Keratinocyte (primary cell): ENCODE data around the gene MED14. TPM values are rescaled to one million over a fixed set of nuclear protein-coding genes. Genes with fewer than 3 reads are reported as not detected.
"Not testable (repeated sequence)": the region's sequence is repeated elsewhere in the genome, so short reads cannot be mapped to it uniquely, and the experiment has no call there.

Experiments used
- DNase-seq: peaks from one replicate; pipeline ENCODE4 v3.0.0-alpha.2; 2011; ENCODE audit warnings: low read depth, missing footprints, low spot score
- FAIRE-seq: peaks from 2 replicates; lab custom pipeline; 2011; peaks lifted over from hg19 to GRCh38; lab: Jason Lieb, UNC
- H2AFZ ChIP-seq: 2 replicates; pipeline ENCODE4 v1.6.0; 2012; ENCODE audit warnings: low read length, control low read depth, inconsistent platforms; ENCODE audit not compliant: control insufficient read depth
- H3K27ac ChIP-seq: 2 replicates; pipeline ENCODE4 v1.5.1; 2011; ENCODE audit warnings: low read length; ENCODE audit not compliant: control insufficient read depth, insufficient read depth
- H3K27me3 ChIP-seq: 3 replicates; pipeline ENCODE4 v1.6.0; 2011; ENCODE audit warnings: low read length; ENCODE audit not compliant: control insufficient read depth, insufficient read depth; ENCODE audit errors: extremely low read depth
- H3K36me3 ChIP-seq, 2 experiments: 2 replicates in 1 of 2; 3 replicates in 1 of 2; pipeline ENCODE4 v1.5.1; 2011; ENCODE audit warnings: low read length in 2 of 2, mild to moderate bottlenecking in 1 of 2; ENCODE audit not compliant: control insufficient read depth in 2 of 2, insufficient read depth in 2 of 2; ENCODE audit errors: extremely low read depth in 1 of 2
- H3K4me1 ChIP-seq: 3 replicates; pipeline ENCODE4 v1.5.1; 2011; ENCODE audit warnings: low read length; ENCODE audit not compliant: control insufficient read depth, insufficient read depth; ENCODE audit errors: extremely low read depth
- H3K4me2 ChIP-seq: 3 replicates; pipeline ENCODE4 v1.6.0; 2011; ENCODE audit warnings: low read depth, low read length; ENCODE audit not compliant: control insufficient read depth, insufficient read depth; ENCODE audit errors: extremely low read depth
- H3K4me3 ChIP-seq, 3 experiments: fragments of 200-600 bp in 1 of 3; sonication (generic) in 1 of 3; 2 replicates in 2 of 3; 3 replicates in 1 of 3; pipeline ENCODE4 v1.5.1; 2011 to 2016; ENCODE audit warnings: low read length in 3 of 3, mild to moderate bottlenecking in 3 of 3, control low read depth in 2 of 3, inconsistent platforms in 1 of 3, low read depth in 1 of 3, mixed read lengths in 1 of 3, mixed run types in 1 of 3, moderate library complexity in 1 of 3; ENCODE audit not compliant: control insufficient read depth in 2 of 3, insufficient read depth in 2 of 3; ENCODE audit errors: extremely low read depth in 1 of 3
- H3K79me2 ChIP-seq: 2 replicates; pipeline ENCODE4 v1.6.0; 2012; ENCODE audit warnings: low read length; ENCODE audit not compliant: control insufficient read depth, insufficient read depth
- H3K9ac ChIP-seq: 3 replicates; pipeline ENCODE4 v1.6.0; 2011; ENCODE audit warnings: low read length; ENCODE audit not compliant: control insufficient read depth, insufficient read depth; ENCODE audit errors: extremely low read depth
- H3K9me1 ChIP-seq: 3 replicates; pipeline ENCODE4 v1.6.0; 2011; ENCODE audit warnings: low read length; ENCODE audit not compliant: control insufficient read depth, insufficient read depth; ENCODE audit errors: extremely low read depth
- H3K9me3 ChIP-seq: 2 replicates; pipeline ENCODE4 v1.5.1; 2012; ENCODE audit warnings: low read depth, low read length; ENCODE audit not compliant: control insufficient read depth
- H4K20me1 ChIP-seq: 3 replicates; pipeline ENCODE4 v1.6.0; 2011; ENCODE audit warnings: low read length; ENCODE audit not compliant: control insufficient read depth, insufficient read depth; ENCODE audit errors: extremely low read depth
- CTCF ChIP-seq, 3 experiments: IDR thresholded peaks in 1 of 3; conservative IDR thresholded peaks in 1 of 3; optimal IDR thresholded peaks in 1 of 3; 2 replicates in 2 of 3; 3 replicates in 1 of 3; pipeline versions ENCODE3 to v1.5.1; 2011; ENCODE audit warnings: low read length in 3 of 3, mild to moderate bottlenecking in 3 of 3, moderate library complexity in 2 of 3, control low read depth in 1 of 3, inconsistent platforms in 1 of 3; ENCODE audit not compliant: insufficient read depth in 2 of 3; ENCODE audit errors: extremely low read depth in 1 of 3
- EZH2 ChIP-seq: IDR thresholded peaks from one replicate; pipeline ENCODE4 v1.6.1; 2012; ENCODE audit warnings: inconsistent platforms, mild to moderate bottlenecking, low read length, moderate library complexity
- dilution Hi-C: fragments of 300-500 bp; cut with MboI; formaldehyde crosslinking; loops from one replicate; pipeline ENCODE4 v1.7.0; 2020; ENCODE audit warnings: low sequenced_read_pairs; ENCODE audit not compliant: extremely low pct_ligation_motif_present
- polyA plus RNA-seq, 5 experiments: library from polyadenylated mRNA; depleted of rRNA in 3 of 5; stranded (reverse) in 3 of 5; stranded (forward) in 1 of 5; unstranded in 1 of 5; fragments of >200 nt; gene quantifications; 1 replicate in 1 of 5; 2 replicates in 3 of 5; 3 replicates in 1 of 5; pipeline versions ENCODE4 v1.2.1 to v1.2.3, GENCODE V29; 2011 to 2012; ENCODE audit warnings: missing spikeins in 2 of 5, low read depth in 1 of 5, low replicate concordance in 1 of 5

Gene MED14
- polyA plus RNA-seq, 1 donor (not counting 4 experiments of a cell fraction or from before 2014, with no cell fraction given) = 25.9 TPM

GRCh38 chrX:40734971-40735324 is 394 bp downstream of the MED14 start:
- H3K4me1 ChIP-seq = peaks cover 15% of the 10 kb centered on the region
- H3K9me1 ChIP-seq = no peaks in the 10 kb centered on the region
- H3K4me3 ChIP-seq = peak overlapping the region; percentile 79 to 87 (median 81)
- FAIRE-seq (no peak), DNase-seq (no peak)
- H3K27me3 ChIP-seq = no peaks in the 10 kb centered on the region
- peaks cover 42% of the 10 kb centered on the region for H3K79me2 ChIP-seq
- H4K20me1 ChIP-seq = peaks cover 3% of the 10 kb centered on the region
- peak overlapping the region; percentile 69 for H3K4me2 ChIP-seq
- no peak for TF ChIP-seq EZH2
- dilution Hi-C loops = no loop called here
- H3K27ac ChIP-seq = peak overlapping the region; percentile 90
- H3K36me3 ChIP-seq = no peaks in the 10 kb centered on the region
- peak overlapping the region; percentile 89 for H3K9ac ChIP-seq
- no peaks in the 10 kb centered on the region for H3K9me3 ChIP-seq
- peak overlapping the region; percentile 51 for H2AFZ ChIP-seq

GRCh38 chrX:40733706-40734105 is 1.6 kb downstream of the MED14 start:
- dilution Hi-C loops = no loop called here

GRCh38 chrX:40732499-40732898 is 2.8 kb downstream of the MED14 start:
- H3K27me3 ChIP-seq, H2AFZ ChIP-seq, H4K20me1 ChIP-seq, H3K36me3 ChIP-seq, H3K4me3 ChIP-seq, DNase-seq, FAIRE-seq, H3K27ac ChIP-seq, H3K9me3 ChIP-seq, H3K4me2 ChIP-seq, H3K9me1 ChIP-seq, dilution Hi-C loops, H3K9ac ChIP-seq: not testable (repeated sequence)
- Histone ChIP-seq H3K4me1 (peaks cover 15% of the 10 kb centered on the region), H3K79me2 (peaks cover 49% of the 10 kb centered on the region)

More at GRCh38 chrX:40733706-40734105, 1.6 kb downstream of the MED14 start:
- H3K27me3 ChIP-seq = no peaks in the 10 kb centered on the region
- peak overlapping the region; percentile 79 to 87 (median 81) for H3K4me3 ChIP-seq
- TF ChIP-seq CTCF (optimal IDR thresholded peaks at IDR 0.05 in 1 of 3, IDR thresholded peaks at IDR 0.05 in 1 of 3, conservative IDR thresholded peaks at IDR 0.05 in 1 of 3; ENCODE audit: extremely low read depth in 1 of 3, insufficient read depth in 2 of 3, low read length in 3 of 3) (no peak), EZH2 (no peak)
- H3K27ac ChIP-seq = no peak overlapping the region
- H3K4me2 ChIP-seq = peak overlapping the region; percentile 69
- DNase-seq = no peak
- FAIRE-seq = no peak
- H3K9me3 ChIP-seq = no peaks in the 10 kb centered on the region
- peaks cover 44% of the 10 kb centered on the region for H3K79me2 ChIP-seq
- H4K20me1 ChIP-seq = peaks cover 3% of the 10 kb centered on the region
- H3K9ac ChIP-seq = no peak overlapping the region
- H3K4me1 ChIP-seq = peaks cover 15% of the 10 kb centered on the region
- H3K9me1 ChIP-seq = no peaks in the 10 kb centered on the region
- no peak overlapping the region for H2AFZ ChIP-seq
- no peaks in the 10 kb centered on the region for H3K36me3 ChIP-seq
